D721Med (cell line): ENCODE measurements around the gene OR5AC2.

Experiments used
- DNase-seq: peaks from one replicate; pipeline ENCODE4 v3.0.0; 2011; ENCODE audit warnings: low spot score; ENCODE audit not compliant: insufficient read length
- FAIRE-seq: peaks from 2 replicates; lab custom pipeline; 2011; peaks lifted over from hg19 to GRCh38; lab: Jason Lieb, UNC
- CTCF ChIP-seq: IDR thresholded peaks from 2 replicates; pipeline ENCODE4 v1.5.1; 2012; ENCODE audit warnings: mild to moderate bottlenecking, control low read depth; ENCODE audit not compliant: insufficient read depth; ENCODE audit errors: missing control alignments

OR5AC2 gene

GRCh38 chr3:98086873-98087272, at the start of gene OR5AC2:
Gene OR5AC2 (plus strand): TSS chr3:98087173. CDS start chr3:98087173, 0 bp downstream.
- no peak for DNase-seq
- TF ChIP-seq CTCF: no peak
- no peak for FAIRE-seq

DNA sequence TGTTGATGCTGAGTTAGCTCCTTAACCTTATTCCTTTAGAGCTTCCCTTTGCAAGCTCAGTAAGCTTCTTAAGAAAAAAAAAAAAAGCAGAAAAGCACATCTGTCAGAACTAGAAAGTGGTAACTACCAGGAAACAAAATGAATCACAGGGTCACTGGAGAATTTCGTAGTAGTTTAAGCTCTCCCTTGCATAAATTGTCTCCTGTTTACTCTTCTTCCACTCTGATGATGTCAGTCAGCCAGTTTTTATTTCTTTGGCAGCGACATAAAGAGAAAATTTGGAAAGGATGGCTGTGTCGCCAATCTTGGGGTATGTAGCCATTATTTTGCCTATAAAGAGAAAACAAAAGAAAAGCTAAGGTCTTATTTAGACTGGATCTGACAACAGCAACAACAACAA, 48.7 kb upstream of the OR5AC2 start:
- DNase-seq (no peak), FAIRE-seq (no peak)
- no peak for TF ChIP-seq CTCF

GRCh38 chr3:98038876-98039275, 48.1 kb upstream of the OR5AC2 start:
- FAIRE-seq (no peak), DNase-seq (no peak)
- peak; percentile 0 for TF ChIP-seq CTCF

GRCh38 chr3:98039322-98040024, 47.5 kb upstream of the OR5AC2 start:
- TF ChIP-seq CTCF: peak; percentile 91
- peak; percentile 77 for FAIRE-seq
- no peak for DNase-seq

DNA sequence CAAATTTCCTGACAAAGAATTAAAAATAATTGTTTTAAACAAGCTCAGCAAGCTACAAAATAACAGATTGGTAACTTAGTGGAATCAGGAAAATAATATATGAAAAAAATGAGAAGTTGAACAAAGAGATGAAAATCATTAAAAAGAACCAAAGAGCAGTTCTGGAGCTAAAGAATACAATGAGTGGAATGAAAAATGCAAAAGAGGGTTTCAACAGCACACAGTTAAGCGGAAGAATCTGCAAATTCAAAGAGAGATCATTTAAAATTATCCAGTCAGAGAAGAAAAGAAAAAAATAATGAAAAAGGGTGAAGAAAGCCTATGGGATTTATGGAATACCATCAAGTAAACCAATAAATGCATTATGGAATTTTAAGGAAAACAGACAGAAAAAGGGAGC, 45.6 kb upstream of the OR5AC2 start:
- DNase-seq: no peak
- no peak for TF ChIP-seq CTCF
- FAIRE-seq: no peak

DNA sequence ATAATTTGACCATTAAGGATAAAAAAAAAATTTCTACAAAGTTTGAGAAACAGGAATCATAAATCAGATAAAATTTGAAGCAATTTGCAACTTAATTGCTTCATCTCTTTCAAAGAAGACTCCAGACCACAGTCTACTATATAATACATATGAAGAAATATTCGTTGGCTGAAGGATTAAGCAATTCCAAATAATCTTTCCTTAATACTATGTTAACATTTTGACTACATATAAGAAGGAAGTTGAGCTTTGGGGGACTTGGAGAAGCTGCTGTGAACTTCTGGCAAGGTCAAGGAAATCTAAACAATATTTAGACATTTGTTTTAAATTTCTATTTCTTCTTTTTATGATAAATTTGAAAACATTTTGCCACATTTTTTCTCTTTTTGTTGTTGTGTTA, 38.4 kb upstream of the OR5AC2 start:
- FAIRE-seq (no peak), DNase-seq (no peak)
- TF ChIP-seq CTCF: no peak

- no peak for FAIRE-seq
- no peak for TF ChIP-seq CTCF
- no peak for DNase-seq
Observed at GRCh38 chr3:98049271-98049670, 37.7 kb upstream of the OR5AC2 start.
